ENCODE measurements around the gene UBE3C.

Gene UBE3C

GRCh38 chr7:157306846-157307838, 168.4 kb downstream of the UBE3C start:
- no peaks in the 10 kb centered on the region for H3K79me2 ChIP-seq (ENCODE audit: low read length)
- peaks cover 5% of the 10 kb centered on the region for H3K4me1 ChIP-seq (ENCODE audit: low read length)
- no peak overlapping the region for H2AFZ ChIP-seq (ENCODE audit: low read depth, low read length)
- no peak overlapping the region for H3K9ac ChIP-seq (ENCODE audit: low read length)
- no peaks in the 10 kb centered on the region for H3K9me3 ChIP-seq (ENCODE audit: insufficient read depth, low read length)
- H3K27me3 ChIP-seq (ENCODE audit: low read depth, low read length): no peaks in the 10 kb centered on the region
- TF ChIP-seq EZH2phosphoT487 (IDR thresholded peaks at IDR 0.05; ENCODE audit: low read depth): no peak
- TF ChIP-seq CTCF (IDR thresholded peaks at IDR 0.05; ENCODE audit: low read depth, low read length): no peak
- H3K27ac ChIP-seq (ENCODE audit: low read length): no peak overlapping the region
- no peaks in the 10 kb centered on the region for H3K36me3 ChIP-seq (replicated peaks; ENCODE audit: low read depth, low read length)
- no peaks in the 10 kb centered on the region for H4K20me1 ChIP-seq (ENCODE audit: insufficient read depth, low read length)
- no peak overlapping the region for H3K4me2 ChIP-seq (ENCODE audit: low read length)
- H3K4me3 ChIP-seq (ENCODE audit: low read length): no peak overlapping the region

- Histone ChIP-seq H3K79me2 (ENCODE audit: low read length) (no peaks in the 10 kb centered on the region), H3K4me1 (ENCODE audit: low read length) (no peaks in the 10 kb centered on the region), H2AFZ (ENCODE audit: low read depth, low read length) (no peak overlapping the region), H3K27me3 (ENCODE audit: low read depth, low read length) (no peaks in the 10 kb centered on the region), H3K9ac (ENCODE audit: low read length) (no peak overlapping the region), H3K36me3 (replicated peaks; ENCODE audit: low read depth, low read length) (no peaks in the 10 kb centered on the region), H4K20me1 (ENCODE audit: insufficient read depth, low read length) (no peaks in the 10 kb centered on the region), H3K27ac (ENCODE audit: low read length) (no peak overlapping the region), H3K4me3 (ENCODE audit: low read length) (no peak overlapping the region), H3K9me3 (ENCODE audit: insufficient read depth, low read length) (no peaks in the 10 kb centered on the region), H3K4me2 (ENCODE audit: low read length) (no peak overlapping the region)
- TF ChIP-seq EZH2phosphoT487 (IDR thresholded peaks at IDR 0.05; ENCODE audit: low read depth) (no peak), CTCF (IDR thresholded peaks at IDR 0.05; ENCODE audit: low read depth, low read length) (no peak)
These were observed 171.4 kb downstream of the UBE3C start for GRCh38 chr7:157309988-157310668.

GRCh38 chr7:157310676-157311185, 172.0 kb downstream of the UBE3C start:
- H3K27ac ChIP-seq (ENCODE audit: low read length): no peak overlapping the region
- no peaks in the 10 kb centered on the region for H3K9me3 ChIP-seq (ENCODE audit: insufficient read depth, low read length)
- H3K4me1 ChIP-seq (ENCODE audit: low read length): no peaks in the 10 kb centered on the region
- H3K9ac ChIP-seq (ENCODE audit: low read length): no peak overlapping the region
- no peaks in the 10 kb centered on the region for H3K79me2 ChIP-seq (ENCODE audit: low read length)
- no peak for TF ChIP-seq CTCF (IDR thresholded peaks at IDR 0.05; ENCODE audit: low read depth, low read length)
- no peak for TF ChIP-seq EZH2phosphoT487 (IDR thresholded peaks at IDR 0.05; ENCODE audit: low read depth)
- no peaks in the 10 kb centered on the region for H4K20me1 ChIP-seq (ENCODE audit: insufficient read depth, low read length)
- no peak overlapping the region for H2AFZ ChIP-seq (ENCODE audit: low read depth, low read length)
- H3K4me2 ChIP-seq (ENCODE audit: low read length): no peak overlapping the region
- no peaks in the 10 kb centered on the region for H3K27me3 ChIP-seq (ENCODE audit: low read depth, low read length)
- H3K4me3 ChIP-seq (ENCODE audit: low read length): no peak overlapping the region
- no peaks in the 10 kb centered on the region for H3K36me3 ChIP-seq (replicated peaks; ENCODE audit: low read depth, low read length)

GRCh38 chr7:157312941-157313340, 174.2 kb downstream of the UBE3C start:
- Histone ChIP-seq H3K4me3 (ENCODE audit: low read length) (no peak overlapping the region), H3K9ac (ENCODE audit: low read length) (no peak overlapping the region), H3K36me3 (replicated peaks; ENCODE audit: low read depth, low read length) (no peaks in the 10 kb centered on the region), H3K27ac (ENCODE audit: low read length) (no peak overlapping the region), H3K4me1 (ENCODE audit: low read length) (no peaks in the 10 kb centered on the region), H4K20me1 (ENCODE audit: insufficient read depth, low read length) (no peaks in the 10 kb centered on the region), H3K4me2 (ENCODE audit: low read length) (no peak overlapping the region), H3K27me3 (ENCODE audit: low read depth, low read length) (no peaks in the 10 kb centered on the region), H3K9me3 (ENCODE audit: insufficient read depth, low read length) (no peaks in the 10 kb centered on the region), H2AFZ (ENCODE audit: low read depth, low read length) (no peak overlapping the region), H3K79me2 (ENCODE audit: low read length) (no peaks in the 10 kb centered on the region)
- TF ChIP-seq EZH2phosphoT487 (IDR thresholded peaks at IDR 0.05; ENCODE audit: low read depth) (no peak), CTCF (IDR thresholded peaks at IDR 0.05; ENCODE audit: low read depth, low read length) (no peak)
